MM.1S (cell line): ENCODE data around the gene CP.

Experiments used
- DNase-seq: peaks from one replicate; pipeline ENCODE4 v3.0.0-alpha.2; 2015
- H2AFZ ChIP-seq: fragments of 300-600 bp; sonication (generic); 2 replicates; pipeline ENCODE4 v1.6.0; 2016; ENCODE audit warnings: antibody characterized with exemption, low read length
- H3F3A ChIP-seq: fragments of 300-600 bp; sonication (generic); 2 replicates; pipeline ENCODE4 v1.6.1; 2016; ENCODE audit warnings: mild to moderate bottlenecking, antibody characterized with exemption, low read length, moderate library complexity, mixed read lengths; ENCODE audit not compliant: insufficient read depth
- H3K27ac ChIP-seq: fragments of 300-600 bp; sonication (generic); 2 replicates; pipeline ENCODE4 v1.5.1; 2016; ENCODE audit warnings: mild to moderate bottlenecking, low read length
- H3K27me3 ChIP-seq: fragments of 300-600 bp; sonication (generic); replicated peaks from 2 replicates; pipeline ENCODE4 v1.6.0; 2016; ENCODE audit warnings: low read length; ENCODE audit not compliant: insufficient read depth
- H3K36me3 ChIP-seq: fragments of 300-600 bp; sonication (generic); replicated peaks from 2 replicates; pipeline ENCODE4 v1.6.1; 2016; ENCODE audit warnings: mild to moderate bottlenecking, low read length, mixed read lengths; ENCODE audit not compliant: insufficient read depth
- H3K4me1 ChIP-seq: fragments of 300-600 bp; sonication (generic); 2 replicates; pipeline ENCODE4 v1.6.1; 2016; ENCODE audit warnings: low read length, mixed read lengths
- H3K4me2 ChIP-seq: fragments of 300-600 bp; sonication (generic); 2 replicates; pipeline ENCODE4 v1.6.0; 2016; ENCODE audit warnings: low read depth, low read length
- H3K4me3 ChIP-seq: fragments of 300-600 bp; sonication (generic); 2 replicates; pipeline ENCODE4 v1.5.1; 2016; ENCODE audit warnings: low read length, mixed read lengths
- H3K79me2 ChIP-seq: fragments of 300-600 bp; sonication (generic); 2 replicates; pipeline ENCODE4 v1.6.1; 2016; ENCODE audit warnings: mixed run types, low read length, mixed read lengths
- H3K9ac ChIP-seq: fragments of 300-600 bp; sonication (generic); 2 replicates; pipeline ENCODE4 v1.6.1; 2016; ENCODE audit warnings: low read length, mixed read lengths
- H3K9me2 ChIP-seq: fragments of 300-600 bp; sonication (generic); replicated peaks from 2 replicates; pipeline ENCODE4 v1.6.1; 2016; ENCODE audit warnings: mild to moderate bottlenecking, low read length, mixed read lengths; ENCODE audit not compliant: insufficient read depth
- H3K9me3 ChIP-seq: fragments of 300-600 bp; sonication (generic); replicated peaks from 2 replicates; pipeline ENCODE4 v1.6.1; 2016; ENCODE audit warnings: mild to moderate bottlenecking, low read length, mixed read lengths; ENCODE audit not compliant: insufficient read depth
- H4K20me1 ChIP-seq: fragments of 300-600 bp; sonication (generic); 2 replicates; pipeline ENCODE4 v1.6.1; 2016; ENCODE audit warnings: mild to moderate bottlenecking, low read length, moderate library complexity, mixed read lengths; ENCODE audit not compliant: insufficient read depth
- EZH2 ChIP-seq: fragments of 300-600 bp; sonication (generic); optimal IDR thresholded peaks from 2 replicates; pipeline ENCODE3; 2017; ENCODE audit warnings: low read depth, mild to moderate bottlenecking, antibody characterized with exemption, low read length, mixed read lengths
- EZH2phosphoT487 ChIP-seq: fragments of 300-600 bp; sonication (generic); IDR thresholded peaks from 2 replicates; pipeline ENCODE4 v1.6.1; 2018; ENCODE audit warnings: antibody characterized with exemption, low read length
- TF ChIP-seq, protein P1 (sequence below): fragments of 300-600 bp; sonication (generic); IDR thresholded peaks from 2 replicates; pipeline ENCODE4 v1.5.1; 2016; ENCODE audit warnings: antibody characterized with exemption, low read length, mixed read lengths

CP gene

GRCh38 chr3:149247929-149248691, 26.5 kb upstream of the CP start:
- H3K4me2 ChIP-seq: peak overlapping the region; percentile 28

DNA sequence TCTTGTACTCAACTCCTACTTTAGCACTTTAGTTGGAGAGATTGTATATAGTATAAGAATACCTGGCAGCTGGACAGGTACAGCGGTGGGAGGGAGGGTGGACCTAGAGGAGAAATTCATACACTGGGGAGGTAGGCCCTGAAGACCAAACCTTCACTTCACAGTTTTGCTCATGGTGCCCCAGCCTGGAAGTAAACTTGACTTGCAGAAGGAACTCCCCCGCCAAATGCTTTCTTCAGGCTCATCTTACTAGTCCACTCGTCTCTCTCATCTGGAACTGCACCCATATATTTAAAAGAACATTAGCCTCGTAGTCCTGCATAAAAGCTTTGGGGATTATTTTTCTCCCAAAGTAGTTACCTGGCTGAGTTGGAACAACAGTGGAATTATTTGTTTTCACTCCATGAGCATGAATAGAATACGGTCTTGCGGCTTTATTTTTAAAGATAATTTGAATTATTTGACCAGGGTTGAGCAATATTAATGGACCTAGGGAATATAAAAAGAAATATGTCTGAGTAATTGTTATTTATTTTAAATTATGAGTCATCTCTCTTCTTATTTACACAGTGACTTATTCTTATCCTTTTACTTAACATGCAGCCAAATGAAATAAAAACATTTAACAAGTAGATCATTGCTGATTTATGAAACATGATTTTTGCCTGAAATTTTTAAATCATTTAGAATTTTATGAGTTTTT, 25.5 kb upstream of the CP start:
- Histone ChIP-seq H3K27ac (no peak overlapping the region), H3K4me3 (no peak overlapping the region), H3K9me3 (no peaks in the 10 kb centered on the region), H4K20me1 (no peaks in the 10 kb centered on the region), H3K27me3 (no peaks in the 10 kb centered on the region), H3F3A (peaks cover 30% of the 10 kb centered on the region), H3K79me2 (no peaks in the 10 kb centered on the region), H3K36me3 (no peaks in the 10 kb centered on the region), H3K4me1 (peaks cover 61% of the 10 kb centered on the region), H3K4me2 (no peak overlapping the region), H2AFZ (no peak overlapping the region), H3K9ac (no peak overlapping the region), H3K9me2 (no peaks in the 10 kb centered on the region)
- no peak for DNase-seq
- TF ChIP-seq EZH2 (no peak), EZH2phosphoT487 (no peak)
- TF ChIP-seq, protein P1, sequence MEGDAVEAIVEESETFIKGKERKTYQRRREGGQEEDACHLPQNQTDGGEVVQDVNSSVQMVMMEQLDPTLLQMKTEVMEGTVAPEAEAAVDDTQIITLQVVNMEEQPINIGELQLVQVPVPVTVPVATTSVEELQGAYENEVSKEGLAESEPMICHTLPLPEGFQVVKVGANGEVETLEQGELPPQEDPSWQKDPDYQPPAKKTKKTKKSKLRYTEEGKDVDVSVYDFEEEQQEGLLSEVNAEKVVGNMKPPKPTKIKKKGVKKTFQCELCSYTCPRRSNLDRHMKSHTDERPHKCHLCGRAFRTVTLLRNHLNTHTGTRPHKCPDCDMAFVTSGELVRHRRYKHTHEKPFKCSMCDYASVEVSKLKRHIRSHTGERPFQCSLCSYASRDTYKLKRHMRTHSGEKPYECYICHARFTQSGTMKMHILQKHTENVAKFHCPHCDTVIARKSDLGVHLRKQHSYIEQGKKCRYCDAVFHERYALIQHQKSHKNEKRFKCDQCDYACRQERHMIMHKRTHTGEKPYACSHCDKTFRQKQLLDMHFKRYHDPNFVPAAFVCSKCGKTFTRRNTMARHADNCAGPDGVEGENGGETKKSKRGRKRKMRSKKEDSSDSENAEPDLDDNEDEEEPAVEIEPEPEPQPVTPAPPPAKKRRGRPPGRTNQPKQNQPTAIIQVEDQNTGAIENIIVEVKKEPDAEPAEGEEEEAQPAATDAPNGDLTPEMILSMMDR: no peak

More at GRCh38 chr3:149247929-149248691, 26.5 kb upstream of the CP start:
- Histone ChIP-seq H3K9me2 (no peaks in the 10 kb centered on the region), H3K27ac (peak overlapping the region; percentile 36; the same call in 1 of the 2 replicates), H4K20me1 (no peaks in the 10 kb centered on the region), H3K4me1 (peaks cover 53% of the 10 kb centered on the region), H3K9me3 (no peaks in the 10 kb centered on the region), H3F3A (peaks cover 30% of the 10 kb centered on the region), H3K4me3 (no peak overlapping the region), H2AFZ (no peak overlapping the region), H3K27me3 (no peaks in the 10 kb centered on the region), H3K9ac (no peak overlapping the region), H3K36me3 (no peaks in the 10 kb centered on the region), H3K79me2 (no peaks in the 10 kb centered on the region)
- TF ChIP-seq, protein P1: no peak
- TF ChIP-seq EZH2phosphoT487 (no peak), EZH2 (no peak)
- DNase-seq: peak; percentile 42

GRCh38 chr3:149245738-149246451, 24.3 kb upstream of the CP start:
- H3K9me3 ChIP-seq: no peaks in the 10 kb centered on the region
- no peak overlapping the region for H2AFZ ChIP-seq
- no peaks in the 10 kb centered on the region for H3K27me3 ChIP-seq
- peak overlapping the region; percentile 38; the same call in 1 of the 2 replicates for H3K27ac ChIP-seq
- no peaks in the 10 kb centered on the region for H4K20me1 ChIP-seq
- peaks cover 61% of the 10 kb centered on the region for H3K4me1 ChIP-seq
- H3K4me3 ChIP-seq: 0 out of 2 replicates have a peak overlapping the region, but pooled peaks have one; percentile 6
- peak; percentile 79 for DNase-seq
- H3K79me2 ChIP-seq: no peaks in the 10 kb centered on the region
- no peaks in the 10 kb centered on the region for H3K36me3 ChIP-seq
- H3K9ac ChIP-seq: no peak overlapping the region
- peaks cover 30% of the 10 kb centered on the region for H3F3A ChIP-seq
- H3K9me2 ChIP-seq: no peaks in the 10 kb centered on the region
- TF ChIP-seq EZH2phosphoT487 (no peak), EZH2 (no peak)
- TF ChIP-seq, protein P1: no peak
- H3K4me2 ChIP-seq: peak overlapping the region; percentile 74
